Measurements from ENCODE around the gene ZBTB20. TPM values are rescaled to one million over a fixed set of nuclear protein-coding genes. Genes with fewer than 3 reads are reported as not detected.

The ZBTB20 gene
- polyA plus RNA-seq, 1 donor from 2014 or later = 4.8 TPM

DNA sequence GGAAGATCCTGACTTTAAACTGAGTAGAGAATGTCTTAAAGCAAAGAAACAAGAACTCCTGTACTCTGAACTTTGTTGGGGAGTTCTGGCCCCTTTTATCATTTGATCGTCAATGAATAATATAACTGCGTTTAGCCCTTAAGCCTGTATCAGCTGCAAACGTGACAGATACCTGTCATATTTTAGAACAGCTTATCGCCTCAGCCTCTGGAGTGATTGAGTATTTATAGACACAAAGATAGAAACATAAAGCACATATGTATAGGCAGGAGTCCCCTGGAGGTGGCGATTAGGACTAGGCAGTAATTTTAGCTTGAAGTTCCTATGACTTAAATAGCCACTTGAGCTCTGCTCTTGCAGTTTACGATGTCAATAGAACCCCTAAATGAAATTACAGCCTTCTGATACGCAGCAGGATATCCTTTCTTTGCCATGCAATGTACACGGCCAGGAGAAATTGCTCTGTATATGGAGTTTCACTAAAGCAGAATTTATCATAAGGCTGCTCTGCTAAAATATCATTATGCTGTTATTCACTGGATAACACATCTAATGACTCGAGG lies 531.5 kb downstream of the ZBTB20 start:
- no peak overlapping the region for H2AFZ ChIP-seq (ENCODE audit: low read depth, low read length)
- H3K36me3 ChIP-seq (ENCODE audit: insufficient read depth, low read length) = no peaks in the 10 kb centered on the region
- TF ChIP-seq, protein P1, sequence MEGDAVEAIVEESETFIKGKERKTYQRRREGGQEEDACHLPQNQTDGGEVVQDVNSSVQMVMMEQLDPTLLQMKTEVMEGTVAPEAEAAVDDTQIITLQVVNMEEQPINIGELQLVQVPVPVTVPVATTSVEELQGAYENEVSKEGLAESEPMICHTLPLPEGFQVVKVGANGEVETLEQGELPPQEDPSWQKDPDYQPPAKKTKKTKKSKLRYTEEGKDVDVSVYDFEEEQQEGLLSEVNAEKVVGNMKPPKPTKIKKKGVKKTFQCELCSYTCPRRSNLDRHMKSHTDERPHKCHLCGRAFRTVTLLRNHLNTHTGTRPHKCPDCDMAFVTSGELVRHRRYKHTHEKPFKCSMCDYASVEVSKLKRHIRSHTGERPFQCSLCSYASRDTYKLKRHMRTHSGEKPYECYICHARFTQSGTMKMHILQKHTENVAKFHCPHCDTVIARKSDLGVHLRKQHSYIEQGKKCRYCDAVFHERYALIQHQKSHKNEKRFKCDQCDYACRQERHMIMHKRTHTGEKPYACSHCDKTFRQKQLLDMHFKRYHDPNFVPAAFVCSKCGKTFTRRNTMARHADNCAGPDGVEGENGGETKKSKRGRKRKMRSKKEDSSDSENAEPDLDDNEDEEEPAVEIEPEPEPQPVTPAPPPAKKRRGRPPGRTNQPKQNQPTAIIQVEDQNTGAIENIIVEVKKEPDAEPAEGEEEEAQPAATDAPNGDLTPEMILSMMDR (IDR thresholded peaks at IDR 0.05; ENCODE audit: poor library complexity, severe bottlenecking) = peak; percentile 57
- TF ChIP-seq MXI1 (conservative IDR thresholded peaks at IDR 0.05; ENCODE audit: poor library complexity, severe bottlenecking) = no peak
- no peak for TF ChIP-seq TAF1 (IDR thresholded peaks at IDR 0.05; ENCODE audit: low read depth)
- TF ChIP-seq, protein P2, sequence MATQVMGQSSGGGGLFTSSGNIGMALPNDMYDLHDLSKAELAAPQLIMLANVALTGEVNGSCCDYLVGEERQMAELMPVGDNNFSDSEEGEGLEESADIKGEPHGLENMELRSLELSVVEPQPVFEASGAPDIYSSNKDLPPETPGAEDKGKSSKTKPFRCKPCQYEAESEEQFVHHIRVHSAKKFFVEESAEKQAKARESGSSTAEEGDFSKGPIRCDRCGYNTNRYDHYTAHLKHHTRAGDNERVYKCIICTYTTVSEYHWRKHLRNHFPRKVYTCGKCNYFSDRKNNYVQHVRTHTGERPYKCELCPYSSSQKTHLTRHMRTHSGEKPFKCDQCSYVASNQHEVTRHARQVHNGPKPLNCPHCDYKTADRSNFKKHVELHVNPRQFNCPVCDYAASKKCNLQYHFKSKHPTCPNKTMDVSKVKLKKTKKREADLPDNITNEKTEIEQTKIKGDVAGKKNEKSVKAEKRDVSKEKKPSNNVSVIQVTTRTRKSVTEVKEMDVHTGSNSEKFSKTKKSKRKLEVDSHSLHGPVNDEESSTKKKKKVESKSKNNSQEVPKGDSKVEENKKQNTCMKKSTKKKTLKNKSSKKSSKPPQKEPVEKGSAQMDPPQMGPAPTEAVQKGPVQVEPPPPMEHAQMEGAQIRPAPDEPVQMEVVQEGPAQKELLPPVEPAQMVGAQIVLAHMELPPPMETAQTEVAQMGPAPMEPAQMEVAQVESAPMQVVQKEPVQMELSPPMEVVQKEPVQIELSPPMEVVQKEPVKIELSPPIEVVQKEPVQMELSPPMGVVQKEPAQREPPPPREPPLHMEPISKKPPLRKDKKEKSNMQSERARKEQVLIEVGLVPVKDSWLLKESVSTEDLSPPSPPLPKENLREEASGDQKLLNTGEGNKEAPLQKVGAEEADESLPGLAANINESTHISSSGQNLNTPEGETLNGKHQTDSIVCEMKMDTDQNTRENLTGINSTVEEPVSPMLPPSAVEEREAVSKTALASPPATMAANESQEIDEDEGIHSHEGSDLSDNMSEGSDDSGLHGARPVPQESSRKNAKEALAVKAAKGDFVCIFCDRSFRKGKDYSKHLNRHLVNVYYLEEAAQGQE (IDR thresholded peaks at IDR 0.05; ENCODE audit: borderline replicate concordance) = peak; percentile 45
- peak; percentile 53 for TF ChIP-seq RAD21 (conservative IDR thresholded peaks at IDR 0.05)
- TF ChIP-seq EZH2 (IDR thresholded peaks at IDR 0.05; ENCODE audit: borderline replicate concordance, insufficient read depth, low read length, poor library complexity, severe bottlenecking) = no peak
- TF ChIP-seq SMC3 (conservative IDR thresholded peaks at IDR 0.05; ENCODE audit: poor library complexity) = peak; percentile 61
- peak; percentile 95 for TF ChIP-seq EP300 (conservative IDR thresholded peaks at IDR 0.05; ENCODE audit: poor library complexity, severe bottlenecking)
- TF ChIP-seq POLR2AphosphoS5 (IDR thresholded peaks at IDR 0.05) = peak; percentile 91
- no peak overlapping the region for H3K4me2 ChIP-seq (ENCODE audit: low read length)
- H3K27me3 ChIP-seq (ENCODE audit: insufficient read depth, low read depth, low read length) = no peaks in the 10 kb centered on the region
- no peaks in the 10 kb centered on the region for H3F3A ChIP-seq (ENCODE audit: insufficient read depth, low read length, poor library complexity, severe bottlenecking)
- H3K9ac ChIP-seq (ENCODE audit: low read length) = no peak overlapping the region
- no peaks in the 10 kb centered on the region for H3K9me2 ChIP-seq (ENCODE audit: insufficient read depth, low read length)
- no peaks in the 10 kb centered on the region for H3K79me2 ChIP-seq (replicated peaks; ENCODE audit: insufficient read depth, low read length)
- H4K20me1 ChIP-seq (ENCODE audit: insufficient read depth) = no peaks in the 10 kb centered on the region
- H3K27ac ChIP-seq (ENCODE audit: low read length) = peak overlapping the region; percentile 7
- H3K4me3 ChIP-seq (ENCODE audit: low read length) = no peak overlapping the region
- H3K9me3 ChIP-seq (ENCODE audit: low read length) = no peaks in the 10 kb centered on the region

DNA sequence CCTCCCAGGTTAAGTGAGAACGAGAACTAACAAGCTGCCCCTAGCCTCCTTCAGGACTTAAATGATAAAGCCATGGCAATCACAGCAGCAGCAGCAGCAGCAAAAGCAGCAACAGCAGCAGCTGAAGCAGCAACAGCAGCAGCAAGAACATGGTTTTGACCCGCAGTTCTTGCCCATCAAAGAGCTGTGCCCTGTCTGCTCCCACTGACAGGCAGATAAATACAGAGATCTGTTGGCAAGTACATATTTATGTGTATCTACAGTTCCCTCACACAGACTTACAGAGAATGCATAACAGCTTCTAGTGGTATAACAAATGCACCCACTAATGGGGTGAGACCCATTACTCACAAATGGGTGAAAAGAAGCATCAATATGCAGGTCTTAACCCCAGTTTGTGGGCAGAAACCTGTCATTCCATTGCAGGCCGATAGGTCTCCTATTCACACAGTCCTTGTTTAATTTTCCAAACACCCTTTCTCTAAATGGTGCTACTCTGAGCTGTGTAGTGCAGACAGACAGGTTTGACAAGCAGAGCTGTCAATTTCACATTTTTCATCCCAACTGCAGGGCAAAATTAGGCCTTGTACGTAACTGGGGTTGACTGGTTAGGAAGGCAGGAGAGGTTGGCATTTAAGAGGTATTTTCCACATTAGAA lies 537.0 kb downstream of the ZBTB20 start:
- H3K27ac ChIP-seq (ENCODE audit: low read length) = peak overlapping the region; percentile 21
- no peak overlapping the region for H3K4me2 ChIP-seq (ENCODE audit: low read length)
- no peaks in the 10 kb centered on the region for H3F3A ChIP-seq (ENCODE audit: insufficient read depth, low read length, poor library complexity, severe bottlenecking)
- H3K79me2 ChIP-seq (replicated peaks; ENCODE audit: insufficient read depth, low read length) = no peaks in the 10 kb centered on the region
- H3K9ac ChIP-seq (ENCODE audit: low read length) = peak overlapping the region; percentile 10
- H3K36me3 ChIP-seq (ENCODE audit: insufficient read depth, low read length) = no peaks in the 10 kb centered on the region
- H3K9me3 ChIP-seq (ENCODE audit: low read length) = no peaks in the 10 kb centered on the region
- no peaks in the 10 kb centered on the region for H3K9me2 ChIP-seq (ENCODE audit: insufficient read depth, low read length)
- H3K4me3 ChIP-seq (ENCODE audit: low read length) = peak overlapping the region; percentile 10
- TF ChIP-seq EP300 (conservative IDR thresholded peaks at IDR 0.05; ENCODE audit: poor library complexity, severe bottlenecking) (peak; percentile 36), EZH2 (IDR thresholded peaks at IDR 0.05; ENCODE audit: borderline replicate concordance, insufficient read depth, low read length, poor library complexity, severe bottlenecking) (no peak), RAD21 (conservative IDR thresholded peaks at IDR 0.05) (no peak)
- TF ChIP-seq, protein P1 (IDR thresholded peaks at IDR 0.05; ENCODE audit: poor library complexity, severe bottlenecking) = no peak
- H4K20me1 ChIP-seq (ENCODE audit: insufficient read depth) = no peaks in the 10 kb centered on the region
- no peak overlapping the region for H2AFZ ChIP-seq (ENCODE audit: low read depth, low read length)
- H3K27me3 ChIP-seq (ENCODE audit: insufficient read depth, low read depth, low read length) = no peaks in the 10 kb centered on the region

Data from neural cell (in vitro differentiated cells).